GM12874 (cell line): ENCODE results near the gene GJC1.

Source experiments
- CTCF ChIP-seq: IDR thresholded peaks from 2 replicates; pipeline ENCODE4 v1.5.1; 2011; ENCODE audit warnings: low read depth, mild to moderate bottlenecking, control low read depth, low read length, moderate library complexity; ENCODE audit not compliant: insufficient read depth

The GJC1 gene

GRCh38 chr17:44786551-44787081 lies 43.5 kb downstream of the GJC1 start:
- no peak for TF ChIP-seq CTCF

- TF ChIP-seq CTCF: no peak
Measured at GRCh38 chr17:44785921-44786320, 44.2 kb downstream of the GJC1 start.

GRCh38 chr17:44782326-44782850 lies 47.7 kb downstream of the GJC1 start:
- TF ChIP-seq CTCF: no peak

GRCh38 chr17:44781551-44782325 lies 48.3 kb downstream of the GJC1 start:
- TF ChIP-seq CTCF: no peak

- TF ChIP-seq CTCF: no peak
Measured at GRCh38 chr17:44780845-44781480, 49.1 kb downstream of the GJC1 start.

- TF ChIP-seq CTCF: no peak
Measured at GRCh38 chr17:44780161-44780560, 49.9 kb downstream of the GJC1 start.

GRCh38 chr17:44779211-44780025 lies 50.7 kb downstream of the GJC1 start:
- peak; percentile 85 for TF ChIP-seq CTCF
